Astrocyte of the spinal cord (primary cell): ENCODE results near the gene ZBED2.
"Not testable (repeated sequence)": the region's sequence is repeated elsewhere in the genome, so short reads cannot be mapped to it uniquely, and the experiment has no call there.

Source experiments
- DNase-seq: peaks from one replicate; pipeline ENCODE4 v3.0.0; 2011; ENCODE audit warnings: low read depth, low spot score
- H3K4me3 ChIP-seq: 2 replicates; pipeline ENCODE4 v1.5.1; 2011; ENCODE audit warnings: low read depth, mild to moderate bottlenecking, low read length, moderate library complexity
- in situ Hi-C: cut with HindIII; loops from 2 replicates; pipeline ENCODE4 v1.10.0; 2017; ENCODE audit warnings: low sequenced_read_pairs
- TF ChIP-seq, protein P1 (sequence below): IDR thresholded peaks from 2 replicates; pipeline ENCODE4 v1.5.1; 2012; ENCODE audit warnings: low read depth, mild to moderate bottlenecking, low read length, inconsistent platforms

Gene ZBED2

DNA sequence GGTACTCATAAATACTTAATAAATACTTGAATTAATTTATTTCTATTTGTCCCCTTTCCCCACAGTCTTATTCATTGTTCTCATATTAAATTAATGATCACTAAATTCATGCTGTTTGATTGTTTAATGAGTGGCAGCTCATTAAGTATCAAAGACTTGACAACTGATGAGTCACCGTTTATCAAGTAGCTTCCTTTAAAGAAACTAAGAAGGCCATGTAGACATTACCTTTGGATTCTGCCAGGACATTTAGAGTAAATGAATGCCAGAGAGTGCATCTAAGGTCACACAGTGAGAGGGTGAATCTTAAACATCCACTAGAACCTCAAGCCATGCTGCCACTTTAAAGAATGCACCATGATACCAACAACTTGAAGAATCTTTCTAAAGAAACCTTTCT, 23.9 kb downstream of the ZBED2 start:
- DNase-seq: no peak
- in situ Hi-C loops: no loop called here
- H3K4me3 ChIP-seq: no peak overlapping the region
- TF ChIP-seq, protein P1, sequence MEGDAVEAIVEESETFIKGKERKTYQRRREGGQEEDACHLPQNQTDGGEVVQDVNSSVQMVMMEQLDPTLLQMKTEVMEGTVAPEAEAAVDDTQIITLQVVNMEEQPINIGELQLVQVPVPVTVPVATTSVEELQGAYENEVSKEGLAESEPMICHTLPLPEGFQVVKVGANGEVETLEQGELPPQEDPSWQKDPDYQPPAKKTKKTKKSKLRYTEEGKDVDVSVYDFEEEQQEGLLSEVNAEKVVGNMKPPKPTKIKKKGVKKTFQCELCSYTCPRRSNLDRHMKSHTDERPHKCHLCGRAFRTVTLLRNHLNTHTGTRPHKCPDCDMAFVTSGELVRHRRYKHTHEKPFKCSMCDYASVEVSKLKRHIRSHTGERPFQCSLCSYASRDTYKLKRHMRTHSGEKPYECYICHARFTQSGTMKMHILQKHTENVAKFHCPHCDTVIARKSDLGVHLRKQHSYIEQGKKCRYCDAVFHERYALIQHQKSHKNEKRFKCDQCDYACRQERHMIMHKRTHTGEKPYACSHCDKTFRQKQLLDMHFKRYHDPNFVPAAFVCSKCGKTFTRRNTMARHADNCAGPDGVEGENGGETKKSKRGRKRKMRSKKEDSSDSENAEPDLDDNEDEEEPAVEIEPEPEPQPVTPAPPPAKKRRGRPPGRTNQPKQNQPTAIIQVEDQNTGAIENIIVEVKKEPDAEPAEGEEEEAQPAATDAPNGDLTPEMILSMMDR: no peak

DNA sequence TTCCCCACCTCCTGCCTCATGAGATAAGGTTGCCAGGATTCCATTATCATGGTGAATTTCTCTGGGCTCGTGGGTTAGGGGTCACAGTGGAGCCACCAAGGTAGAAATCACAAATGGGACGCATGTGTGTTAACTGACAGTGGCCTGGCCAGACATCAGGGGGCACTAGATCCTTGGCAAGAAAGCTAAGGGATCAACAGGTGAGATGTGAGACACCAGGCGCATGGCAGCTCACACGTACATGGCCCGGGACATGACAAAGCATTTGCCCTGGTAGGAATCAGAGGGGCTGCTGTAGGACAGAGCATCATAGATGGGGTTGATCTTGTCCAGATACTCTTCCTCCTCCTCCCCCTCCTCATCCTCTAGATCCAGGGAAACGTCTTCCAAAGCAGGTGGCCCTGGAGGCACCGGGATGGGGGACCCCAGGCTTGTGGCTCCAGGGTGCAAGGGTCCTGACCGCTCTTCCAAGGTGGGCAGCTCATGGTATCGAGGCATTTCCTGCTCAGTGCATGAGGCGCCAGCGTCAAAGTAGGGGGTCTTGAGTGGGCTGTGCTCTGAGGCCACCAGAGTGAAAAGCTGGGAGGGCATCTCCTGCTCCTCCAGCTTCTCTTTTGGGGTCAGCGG, 24.6 kb downstream of the ZBED2 start:
- DNase-seq: no peak
- TF ChIP-seq, protein P1: no peak
- in situ Hi-C loops: no loop called here
- no peak overlapping the region for H3K4me3 ChIP-seq

DNA sequence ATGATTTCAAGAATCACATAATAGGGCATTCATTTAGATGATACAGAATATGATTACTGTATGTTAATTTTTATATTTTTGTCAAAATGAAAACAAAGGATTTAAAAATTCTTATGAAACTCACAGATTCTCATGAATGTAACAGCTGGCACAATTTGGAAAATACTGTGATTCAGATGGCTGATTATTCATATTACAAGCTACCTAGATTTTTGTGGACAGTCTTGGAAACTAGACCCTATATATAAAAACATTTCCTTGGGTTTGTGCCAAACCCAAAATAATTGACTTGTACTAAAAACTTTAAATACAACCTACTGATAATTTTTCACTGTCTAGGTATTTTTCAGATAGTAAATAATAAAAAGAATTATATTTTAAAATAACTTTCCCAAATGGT, 26.2 kb downstream of the ZBED2 start:
- TF ChIP-seq, protein P1: no peak
- no peak for DNase-seq
- in situ Hi-C loops: no loop called here
- H3K4me3 ChIP-seq: no peak overlapping the region

DNA sequence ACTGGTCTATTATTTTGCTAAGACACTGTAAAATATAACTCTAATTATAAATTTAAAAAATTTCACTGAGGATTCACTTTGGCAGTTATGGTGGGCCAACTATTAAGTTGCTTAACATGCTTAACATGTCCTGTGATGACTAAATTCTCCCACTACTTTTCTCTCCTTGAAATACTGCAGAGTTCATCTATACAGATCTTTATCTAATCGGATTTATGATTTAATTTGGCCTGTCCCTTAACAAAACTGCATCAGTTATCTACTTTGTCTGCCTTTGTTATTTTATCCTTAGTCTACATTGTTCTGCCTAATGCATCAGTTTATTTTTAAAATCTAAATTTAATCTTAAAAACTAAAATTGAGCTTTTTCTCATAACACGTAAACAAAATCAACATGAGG, 26.8 kb downstream of the ZBED2 start:
- TF ChIP-seq, protein P1: no peak
- in situ Hi-C loops: no loop called here

DNA sequence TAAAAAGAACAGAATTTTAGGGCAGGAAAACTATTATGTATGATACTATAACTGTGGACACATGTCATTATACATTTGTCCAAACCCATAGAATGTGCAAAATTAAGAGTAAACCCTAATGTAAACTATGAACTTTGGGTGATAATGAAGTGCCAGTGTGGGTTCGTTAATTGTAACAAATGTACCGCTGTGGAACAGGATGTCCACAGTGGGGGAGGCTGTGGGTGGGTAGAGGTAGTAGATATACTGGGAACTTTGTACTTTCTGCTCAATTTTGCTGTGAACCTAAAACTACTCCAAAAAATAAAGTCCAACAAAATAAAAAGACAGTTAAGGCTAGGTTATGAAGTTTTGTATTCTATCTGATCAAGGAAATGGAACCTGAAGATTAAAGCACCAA, 28.3 kb downstream of the ZBED2 start:
- in situ Hi-C loops: no loop called here
- H3K4me3 ChIP-seq: no peak overlapping the region
- TF ChIP-seq, protein P1: no peak
- no peak for DNase-seq

More for the DNA sequence above, 26.8 kb downstream of the ZBED2 start:
- DNase-seq: no peak
- H3K4me3 ChIP-seq: no peak overlapping the region

DNA sequence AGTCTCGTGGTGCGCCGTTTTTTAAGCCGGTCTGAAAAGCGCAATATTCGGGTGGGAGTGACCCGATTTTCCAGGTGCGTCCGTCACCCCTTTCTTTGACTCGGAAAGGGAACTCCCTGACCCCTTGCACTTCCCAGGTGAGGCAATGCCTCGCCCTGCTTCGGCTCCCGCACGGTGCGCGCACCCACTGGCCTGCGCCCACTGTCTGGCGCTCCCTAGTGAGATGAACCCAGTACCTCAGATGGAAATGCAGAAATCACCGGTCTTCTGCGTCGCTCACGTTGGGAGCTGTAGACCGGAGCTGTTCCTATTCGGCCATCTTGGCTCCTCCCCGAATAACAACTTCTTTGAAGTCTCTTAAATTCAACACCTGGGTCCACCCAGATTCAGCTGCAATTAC, 33.2 kb downstream of the ZBED2 start:
- H3K4me3 ChIP-seq, DNase-seq, in situ Hi-C loops: not testable (repeated sequence)

DNA sequence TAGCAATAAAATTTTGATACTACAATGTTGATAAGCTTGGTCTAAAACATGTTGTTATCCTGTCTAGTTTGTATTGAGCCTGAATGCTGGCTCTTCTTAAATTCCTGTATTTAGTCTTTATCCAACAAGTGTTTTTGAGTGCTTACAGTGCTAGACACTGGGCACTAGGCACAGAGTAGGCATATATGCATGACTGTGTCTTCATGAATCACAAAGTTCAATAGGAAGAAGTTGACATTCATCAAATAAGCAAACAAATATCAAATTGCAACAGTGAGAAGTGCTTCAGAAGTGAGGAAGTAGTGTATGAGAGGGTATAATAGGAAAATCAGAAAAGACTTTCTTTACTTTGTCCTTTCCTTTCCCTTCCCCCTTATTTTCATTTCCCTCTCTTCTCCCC, 46.4 kb downstream of the ZBED2 start:
- H3K4me3 ChIP-seq: no peak overlapping the region
- TF ChIP-seq, protein P1: no peak
- in situ Hi-C loops: no loop called here
- no peak for DNase-seq
